SU-DHL-6 (cell line): ENCODE measurements around the gene FBXO42.
"Not testable (repeated sequence)": the region's sequence is repeated elsewhere in the genome, so short reads cannot be mapped to it uniquely, and the experiment has no call there.

Source experiments
- H2AFZ ChIP-seq: fragments of 200-600 bp; sonication (generic); 2 replicates; pipeline ENCODE4 v1.6.1; 2014; ENCODE audit warnings: low read depth, mild to moderate bottlenecking, moderate library complexity, mixed read lengths, antibody characterized with exemption, low read length; ENCODE audit not compliant: severe bottlenecking
- H3F3A ChIP-seq: fragments of 200-600 bp; shearing (Covaris generic); 2 replicates; pipeline ENCODE4 v1.6.0; 2016; ENCODE audit warnings: antibody characterized with exemption, mild to moderate bottlenecking; ENCODE audit not compliant: insufficient read depth
- H3K27ac ChIP-seq: fragments of 200-600 bp; sonication (generic); 2 replicates; pipeline ENCODE4 v1.5.1; 2016; ENCODE audit warnings: low read depth, mild to moderate bottlenecking, low read length, moderate library complexity, mixed read lengths
- H3K27me3 ChIP-seq: fragments of 200-600 bp; sonication (generic), shearing (Covaris generic); 2 replicates; pipeline ENCODE4 v1.6.0; 2014; ENCODE audit warnings: mild to moderate bottlenecking, low read length
- H3K36me3 ChIP-seq: fragments of 200-600 bp; sonication (generic); 2 replicates; pipeline ENCODE4 v1.6.1; 2014; ENCODE audit warnings: mild to moderate bottlenecking, low read length, mixed read lengths
- H3K4me2 ChIP-seq: fragments of 300-600, 200-600 bp; shearing (Covaris generic), sonication (generic); 2 replicates; pipeline ENCODE4 v1.6.0; 2014; ENCODE audit warnings: low read length, low read depth, mild to moderate bottlenecking; ENCODE audit not compliant: poor library complexity, severe bottlenecking
- H3K4me3 ChIP-seq: fragments of 200-600 bp; sonication (generic); 2 replicates; pipeline ENCODE4 v1.5.1; 2014; ENCODE audit warnings: antibody characterized with exemption, low read length, mild to moderate bottlenecking, mixed read lengths; ENCODE audit not compliant: insufficient read depth, poor library complexity, severe bottlenecking
- H3K79me2 ChIP-seq: fragments of 200-600 bp; sonication (generic); 2 replicates; pipeline ENCODE4 v1.6.1; 2014; ENCODE audit warnings: mild to moderate bottlenecking, low read length, moderate library complexity; ENCODE audit not compliant: insufficient read depth
- H3K9ac ChIP-seq: fragments of 200-600 bp; sonication (generic); 2 replicates; pipeline ENCODE4 v1.7.0; 2014; ENCODE audit warnings: mild to moderate bottlenecking, low read length
- H3K9me2 ChIP-seq: fragments of 200-600 bp; sonication (generic); replicated peaks from 2 replicates; pipeline ENCODE4 v1.6.1; 2014; ENCODE audit warnings: low read length; ENCODE audit not compliant: insufficient read depth
- H3K9me3 ChIP-seq: fragments of 200-600 bp; sonication (generic); 2 replicates; pipeline ENCODE4 v1.6.1; 2014; ENCODE audit warnings: low read length, mixed read lengths; ENCODE audit not compliant: insufficient read depth
- H4K20me1 ChIP-seq: fragments of 200-600 bp; sonication (generic); 2 replicates; pipeline ENCODE4 v1.6.1; 2014; ENCODE audit warnings: low read depth, mild to moderate bottlenecking, antibody characterized with exemption, low read length, moderate library complexity, mixed read lengths
- EZH2phosphoT487 ChIP-seq: fragments of 200-600 bp; sonication (generic), shearing (Covaris generic); conservative IDR thresholded peaks from 2 replicates; pipeline ENCODE4 v1.6.1; 2018; ENCODE audit warnings: mild to moderate bottlenecking, antibody characterized with exemption, low read length, moderate library complexity, mixed read lengths
- TF ChIP-seq, protein P1 (sequence below): fragments of 200-600 bp; sonication (generic); IDR thresholded peaks from one replicate; pipeline ENCODE4 v1.5.1; 2017; ENCODE audit warnings: antibody characterized with exemption, mild to moderate bottlenecking, low read length, moderate library complexity; ENCODE audit not compliant: insufficient read depth, poor library complexity, severe bottlenecking

The FBXO42 gene

GRCh38 chr1:16218014-16218673 lies 134.1 kb downstream of the FBXO42 start:
- Histone ChIP-seq H3K79me2 (no peaks in the 10 kb centered on the region), H3K4me2 (no peak overlapping the region), H3F3A (no peaks in the 10 kb centered on the region), H3K27ac (no peak overlapping the region), H3K27me3 (no peaks in the 10 kb centered on the region), H3K9me3 (no peaks in the 10 kb centered on the region), H3K9me2 (no peaks in the 10 kb centered on the region), H3K4me3 (no peak overlapping the region), H3K36me3 (no peaks in the 10 kb centered on the region), H2AFZ (no peak overlapping the region), H4K20me1 (no peaks in the 10 kb centered on the region), H3K9ac (no peak overlapping the region)
- TF ChIP-seq EZH2phosphoT487 = no peak
- TF ChIP-seq, protein P1, sequence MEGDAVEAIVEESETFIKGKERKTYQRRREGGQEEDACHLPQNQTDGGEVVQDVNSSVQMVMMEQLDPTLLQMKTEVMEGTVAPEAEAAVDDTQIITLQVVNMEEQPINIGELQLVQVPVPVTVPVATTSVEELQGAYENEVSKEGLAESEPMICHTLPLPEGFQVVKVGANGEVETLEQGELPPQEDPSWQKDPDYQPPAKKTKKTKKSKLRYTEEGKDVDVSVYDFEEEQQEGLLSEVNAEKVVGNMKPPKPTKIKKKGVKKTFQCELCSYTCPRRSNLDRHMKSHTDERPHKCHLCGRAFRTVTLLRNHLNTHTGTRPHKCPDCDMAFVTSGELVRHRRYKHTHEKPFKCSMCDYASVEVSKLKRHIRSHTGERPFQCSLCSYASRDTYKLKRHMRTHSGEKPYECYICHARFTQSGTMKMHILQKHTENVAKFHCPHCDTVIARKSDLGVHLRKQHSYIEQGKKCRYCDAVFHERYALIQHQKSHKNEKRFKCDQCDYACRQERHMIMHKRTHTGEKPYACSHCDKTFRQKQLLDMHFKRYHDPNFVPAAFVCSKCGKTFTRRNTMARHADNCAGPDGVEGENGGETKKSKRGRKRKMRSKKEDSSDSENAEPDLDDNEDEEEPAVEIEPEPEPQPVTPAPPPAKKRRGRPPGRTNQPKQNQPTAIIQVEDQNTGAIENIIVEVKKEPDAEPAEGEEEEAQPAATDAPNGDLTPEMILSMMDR = no peak

GRCh38 chr1:16217061-16217785 lies 135.1 kb downstream of the FBXO42 start:
- H4K20me1 ChIP-seq = no peaks in the 10 kb centered on the region
- no peaks in the 10 kb centered on the region for H3K36me3 ChIP-seq
- no peaks in the 10 kb centered on the region for H3K27me3 ChIP-seq
- H3K9me2 ChIP-seq = no peaks in the 10 kb centered on the region
- no peak overlapping the region for H3K9ac ChIP-seq
- H3K79me2 ChIP-seq = no peaks in the 10 kb centered on the region
- H3K4me3 ChIP-seq = no peak overlapping the region
- H3K27ac ChIP-seq = no peak overlapping the region
- H2AFZ ChIP-seq = no peak overlapping the region
- H3F3A ChIP-seq = no peaks in the 10 kb centered on the region
- H3K9me3 ChIP-seq = no peaks in the 10 kb centered on the region
- H3K4me2 ChIP-seq = no peak overlapping the region
- TF ChIP-seq EZH2phosphoT487 = no peak
- TF ChIP-seq, protein P1 = no peak

GRCh38 chr1:16215882-16216753 lies 136.2 kb downstream of the FBXO42 start:
- H2AFZ ChIP-seq = no peak overlapping the region
- H3K36me3 ChIP-seq = no peaks in the 10 kb centered on the region
- H3K4me3 ChIP-seq = no peak overlapping the region
- no peak overlapping the region for H3K9ac ChIP-seq
- no peaks in the 10 kb centered on the region for H4K20me1 ChIP-seq
- H3K27ac ChIP-seq = no peak overlapping the region
- no peaks in the 10 kb centered on the region for H3K9me3 ChIP-seq
- H3K4me2 ChIP-seq = no peak overlapping the region
- TF ChIP-seq, protein P1 = no peak
- TF ChIP-seq EZH2phosphoT487 = no peak
- H3K9me2 ChIP-seq = no peaks in the 10 kb centered on the region
- H3F3A ChIP-seq = no peaks in the 10 kb centered on the region
- H3K27me3 ChIP-seq = no peaks in the 10 kb centered on the region
- no peaks in the 10 kb centered on the region for H3K79me2 ChIP-seq

GRCh38 chr1:16215240-16215639 lies 137.0 kb downstream of the FBXO42 start:
- H3F3A ChIP-seq, H3K9me3 ChIP-seq, H3K9me2 ChIP-seq, H4K20me1 ChIP-seq, H3K4me2 ChIP-seq, H3K4me3 ChIP-seq, H3K79me2 ChIP-seq, H2AFZ ChIP-seq, H3K27ac ChIP-seq, H3K9ac ChIP-seq, H3K27me3 ChIP-seq, H3K36me3 ChIP-seq: not testable (repeated sequence)

- H3K9me2 ChIP-seq, H3K9me3 ChIP-seq, H3K79me2 ChIP-seq, H3K9ac ChIP-seq, H4K20me1 ChIP-seq, H2AFZ ChIP-seq, H3K27me3 ChIP-seq, H3K36me3 ChIP-seq, H3F3A ChIP-seq, H3K4me3 ChIP-seq, H3K27ac ChIP-seq, H3K4me2 ChIP-seq: not testable (repeated sequence)
These were observed 138.7 kb downstream of the FBXO42 start for GRCh38 chr1:16213544-16213943.
